Activated T-helper 1 cell treated with anti-CD3 and anti-CD28 coated beads, Interleukin-2, amount 50 U/mL, for 16 hours (primary cell): ENCODE results near the gene SLC25A48.
"Not testable (repeated sequence)": the region's sequence is repeated elsewhere in the genome, so short reads cannot be mapped to it uniquely, and the experiment has no call there.

Experiments
- DNase-seq, 2 donors: peaks; one replicate each; pipeline ENCODE4 v3.0.0-alpha.2; 2020; ENCODE audit warnings: low read depth in 1 of 2, low spot score in 1 of 2

Gene SLC25A48

DNA sequence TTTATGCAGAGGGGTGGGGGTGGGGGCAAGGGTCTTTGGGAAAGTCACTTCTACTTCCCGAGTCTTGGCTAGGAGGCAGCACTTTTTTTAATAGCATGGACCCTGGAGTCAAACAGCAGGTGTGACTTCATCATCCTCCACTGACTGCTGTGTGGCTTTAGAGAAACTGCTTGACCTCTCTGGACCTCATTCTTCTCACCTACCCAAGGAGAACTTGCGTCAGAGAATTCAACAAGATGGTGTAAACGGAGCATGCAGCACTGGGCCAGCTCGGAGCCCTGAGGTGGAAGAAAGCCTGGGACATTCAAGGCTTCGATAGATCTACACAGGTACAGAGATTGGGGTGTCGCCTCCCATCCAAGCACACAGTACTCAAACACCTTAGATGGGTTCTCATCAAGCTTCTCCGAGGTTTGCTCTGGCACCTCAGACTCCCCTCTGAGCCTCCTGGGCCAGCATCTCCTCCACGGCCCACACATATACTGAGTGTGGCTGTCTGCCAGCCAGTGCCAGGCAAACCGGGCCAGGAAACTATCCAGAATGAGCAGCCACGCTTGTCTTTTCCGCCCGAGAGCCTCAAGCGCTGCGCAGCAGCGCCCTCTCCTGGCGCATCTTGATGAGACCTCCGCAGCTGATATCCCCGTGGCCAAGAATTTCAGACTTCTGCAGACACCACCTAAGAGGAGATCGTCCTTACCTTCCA, 4.6 kb upstream of the SLC25A48 start:
- DNase-seq: no peak

GRCh38 chr5:135830384-135830700, 4.1 kb upstream of the SLC25A48 start:
- DNase-seq: no peak

DNA sequence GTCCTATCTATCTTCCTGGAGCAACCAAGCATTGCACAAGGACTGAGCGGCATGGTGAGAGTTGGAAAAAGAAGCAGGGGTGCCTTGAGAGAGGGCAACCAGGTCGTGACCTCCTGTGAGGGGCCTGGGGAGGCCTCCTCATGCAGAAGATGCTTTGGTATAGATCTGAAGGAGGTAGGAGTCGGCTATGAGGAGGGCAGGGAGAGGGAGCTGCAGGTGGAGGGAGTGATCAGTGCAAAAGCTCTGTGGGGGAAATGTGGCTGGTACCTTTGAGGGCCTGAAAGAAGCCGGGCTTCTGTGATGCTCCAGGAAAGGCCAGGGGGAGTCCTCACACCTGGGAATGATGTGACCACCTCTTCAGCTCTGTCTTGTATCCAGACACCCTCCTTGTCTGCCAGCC, 3.6 kb upstream of the SLC25A48 start:
- no peak for DNase-seq

DNA sequence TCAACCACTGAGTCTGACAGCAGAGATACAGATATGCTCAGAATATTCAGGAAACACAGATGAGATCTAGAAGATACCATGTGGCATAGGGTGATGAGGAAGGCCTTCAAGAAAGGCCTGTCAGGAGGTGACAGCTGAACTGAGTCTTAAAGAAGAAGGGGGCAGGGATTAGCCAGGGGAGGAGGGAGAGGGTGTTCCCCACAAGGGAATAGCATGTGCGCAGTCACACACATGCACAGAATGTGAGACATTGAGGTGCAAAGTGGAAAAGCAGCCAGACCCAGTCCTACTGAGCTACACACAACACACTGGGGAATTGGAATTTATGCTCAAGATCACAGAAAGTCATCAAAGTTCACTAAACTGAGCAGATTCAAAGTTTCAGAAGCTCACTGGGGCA, 3.0 kb upstream of the SLC25A48 start:
- no peak for DNase-seq

- no peak for DNase-seq
Measured at GRCh38 chr5:135831851-135832555, 2.5 kb upstream of the SLC25A48 start.

DNA sequence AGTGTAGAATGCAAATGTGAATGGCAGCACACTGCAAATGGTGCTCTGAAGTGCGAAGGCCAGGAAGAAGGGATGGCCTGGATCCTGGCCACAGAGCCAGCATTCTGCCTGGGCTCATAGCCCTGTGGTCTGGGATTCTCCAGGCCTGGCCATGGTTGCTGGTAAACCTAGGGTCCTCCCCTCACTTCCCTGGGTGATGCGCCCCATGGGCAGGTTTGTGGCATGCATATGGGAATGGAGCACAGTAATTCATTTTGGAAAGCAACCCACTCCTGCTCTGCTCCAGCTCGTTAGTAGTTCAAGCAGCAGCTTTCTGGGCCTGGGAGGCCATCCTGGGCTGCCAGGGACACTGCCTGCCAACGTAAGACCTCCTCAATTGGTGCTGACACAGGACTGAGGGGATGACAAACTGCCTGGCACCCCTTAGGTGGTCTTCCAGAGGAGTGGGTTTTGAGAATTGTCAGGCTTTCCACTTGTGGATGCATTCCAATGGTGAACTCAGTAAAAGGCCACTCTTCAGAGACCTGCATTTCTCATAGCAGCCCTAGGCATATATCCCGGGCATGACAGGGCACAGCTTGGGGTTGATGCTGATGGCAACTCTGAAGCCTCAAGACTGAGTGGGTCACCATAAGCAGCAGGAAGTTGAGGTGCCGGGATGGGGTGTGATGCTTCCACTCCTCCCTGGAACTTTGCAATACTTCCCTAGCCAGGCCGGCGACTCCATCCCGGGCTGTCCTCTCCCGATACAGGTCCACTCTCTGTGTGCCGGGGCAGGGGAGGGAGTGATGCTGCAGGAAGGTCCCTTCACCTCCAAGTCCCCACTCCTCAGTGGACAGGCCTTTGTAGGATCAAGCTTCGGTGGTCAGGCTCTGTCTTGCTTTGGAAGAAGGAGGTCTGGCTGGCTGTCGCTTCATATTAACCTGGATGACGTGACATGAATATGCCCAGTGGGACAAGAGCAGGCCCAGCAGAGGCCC, 1.2 kb upstream of the SLC25A48 start:
- DNase-seq: no peak

DNA sequence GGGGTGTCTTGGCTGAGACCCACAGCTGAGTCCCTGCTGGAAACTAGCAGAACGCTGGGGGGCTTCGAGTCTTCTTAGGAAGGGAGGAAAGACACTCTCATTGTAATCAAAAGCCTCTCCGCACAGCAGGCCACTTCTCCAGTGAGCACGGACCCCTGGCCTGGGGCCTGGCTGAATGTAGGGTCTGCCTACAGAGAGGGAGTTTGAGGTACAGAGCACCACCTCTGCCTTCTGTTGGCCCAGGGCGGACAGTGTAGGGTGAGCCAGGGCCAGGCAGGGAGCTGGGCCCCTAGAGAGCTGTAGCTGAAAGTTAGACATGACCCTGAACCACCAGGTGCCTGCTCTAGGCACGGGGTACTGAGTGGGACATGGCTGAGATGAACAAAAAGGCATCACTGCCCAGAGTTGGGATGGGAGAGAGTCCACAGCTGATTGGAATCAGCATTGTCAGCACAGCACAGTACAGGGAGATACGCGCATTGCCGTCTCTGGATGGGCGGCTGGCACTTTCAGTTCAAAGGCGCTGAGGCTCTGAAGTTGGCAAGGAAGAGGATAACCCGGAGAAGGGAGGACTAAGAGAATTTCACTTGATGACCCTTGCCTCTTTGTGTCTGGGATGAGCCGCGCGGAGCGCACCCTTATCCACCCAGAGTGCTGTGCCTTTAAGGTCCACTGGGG, 363 bp upstream of the SLC25A48 start:
- DNase-seq: no peak

GRCh38 chr5:135835766-135836165, 1.3 kb downstream of the SLC25A48 start:
- no peak for DNase-seq

DNA sequence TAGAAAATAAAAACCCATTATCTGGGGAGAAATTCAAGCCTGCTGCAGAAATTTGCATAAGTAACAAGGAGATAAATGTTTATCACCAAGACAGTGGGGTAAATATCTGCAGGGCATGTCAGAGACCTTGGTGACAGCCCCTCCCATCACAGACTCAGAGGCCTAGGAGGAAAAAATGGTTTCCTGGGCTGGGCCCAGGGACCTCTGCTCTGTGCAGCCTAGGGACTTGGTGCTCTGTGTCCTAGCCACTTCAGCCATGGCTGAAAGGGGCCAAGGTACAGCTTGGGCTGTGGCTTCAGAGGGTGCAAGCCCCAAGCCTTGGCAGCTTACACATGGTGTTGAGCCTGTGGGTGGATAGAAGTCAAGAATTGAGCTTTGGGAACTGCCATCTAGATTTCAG, 3.9 kb downstream of the SLC25A48 start:
- DNase-seq: not testable (repeated sequence)

DNA sequence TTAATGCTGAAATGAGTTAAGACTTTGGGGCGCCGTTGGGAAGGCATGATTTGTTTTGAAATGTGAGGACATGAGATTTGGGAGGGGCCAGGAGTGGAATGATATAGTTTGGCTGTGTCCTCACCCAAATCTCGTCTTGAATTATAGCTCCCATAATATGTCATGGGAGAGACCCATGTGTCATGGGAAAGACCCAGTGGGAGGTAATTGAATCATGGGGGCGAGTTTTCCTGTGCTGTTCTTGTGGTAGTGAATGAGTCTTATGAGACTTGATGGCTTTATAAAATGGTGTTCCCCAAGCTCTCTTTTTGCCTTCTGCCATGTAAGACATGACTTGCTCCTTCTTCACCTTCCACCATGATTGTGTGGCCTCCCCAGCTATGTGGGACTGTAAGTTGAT, 5.1 kb downstream of the SLC25A48 start:
- no peak for DNase-seq

DNA sequence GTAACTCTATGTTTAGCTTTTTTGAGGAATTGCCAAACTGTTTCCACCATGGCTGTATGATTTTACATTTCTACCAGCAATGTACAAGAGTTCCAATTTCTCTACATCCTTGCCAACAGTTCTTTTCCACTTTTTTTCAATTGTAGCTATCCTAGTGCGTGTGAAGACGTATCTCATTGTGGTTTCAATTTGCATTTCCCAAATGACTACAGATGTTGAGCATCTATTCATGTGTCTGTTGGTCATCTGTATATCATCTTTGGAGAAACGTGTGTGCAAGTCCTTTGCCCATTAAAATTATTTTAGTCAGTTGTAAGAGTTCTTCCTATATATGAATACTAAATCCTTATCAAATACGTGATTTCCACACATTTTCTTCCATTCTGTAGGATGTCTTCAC, 6.5 kb downstream of the SLC25A48 start:
- DNase-seq: no peak

DNA sequence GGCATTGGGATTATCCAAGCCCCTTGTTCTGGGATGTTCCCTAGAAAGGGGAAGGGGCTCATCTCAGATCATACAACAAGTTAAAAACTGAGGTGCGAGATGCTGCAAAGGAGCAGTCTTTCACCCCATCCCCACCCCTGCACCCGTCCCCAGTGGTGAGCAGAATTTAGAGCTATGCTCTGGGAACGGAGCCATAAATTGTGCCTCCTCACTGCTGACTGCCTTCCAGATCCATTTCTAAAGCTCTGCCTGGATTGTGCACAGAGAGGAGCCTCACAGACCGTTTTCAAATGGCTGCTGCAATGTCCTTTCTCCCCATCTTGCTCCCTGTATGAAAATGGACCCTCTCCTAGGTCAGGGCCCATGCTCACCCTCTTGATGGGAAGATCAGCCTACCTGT, 8.3 kb downstream of the SLC25A48 start:
- no peak for DNase-seq

- DNase-seq: no peak
Measured at GRCh38 chr5:135843571-135844337, 9.3 kb downstream of the SLC25A48 start.

DNA sequence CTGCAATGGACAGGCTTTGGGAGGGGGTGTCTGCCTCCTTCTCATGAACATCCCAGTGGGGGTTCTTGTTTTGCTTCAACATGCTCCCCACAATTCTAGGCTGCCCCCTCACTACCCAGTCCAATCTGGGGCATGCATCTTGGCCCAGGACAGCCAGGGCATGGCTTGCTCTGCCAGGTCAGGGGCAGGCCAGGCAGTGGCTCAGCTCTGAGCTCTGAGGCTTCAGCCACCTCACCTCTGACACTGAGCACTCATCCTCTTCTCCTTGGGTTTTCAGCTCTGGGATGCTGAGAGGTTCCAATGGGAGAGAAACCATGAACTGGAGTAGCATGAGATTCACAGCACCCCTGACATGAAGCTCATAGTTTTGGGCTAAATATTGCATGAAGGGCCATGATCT, 11.8 kb downstream of the SLC25A48 start:
- no peak for DNase-seq

DNA sequence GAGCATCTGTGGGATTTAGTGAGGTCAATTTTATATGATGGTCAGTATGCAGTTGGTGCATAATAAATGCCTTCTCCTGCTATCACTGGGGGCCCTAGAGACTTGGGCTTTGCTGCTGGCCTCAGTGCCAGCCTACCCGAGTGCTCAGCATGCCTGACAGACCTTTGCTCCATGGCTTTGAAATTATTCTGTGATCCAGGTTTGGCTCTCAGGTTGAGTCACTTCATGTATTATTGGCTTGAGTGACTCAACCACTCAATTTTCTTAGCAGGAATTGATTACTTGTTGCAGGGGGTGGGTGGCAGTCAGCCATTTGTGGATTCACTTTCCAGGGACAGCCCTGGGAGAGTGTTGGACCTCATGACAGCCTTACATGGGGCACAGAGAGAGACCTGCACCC, 13.5 kb downstream of the SLC25A48 start:
- DNase-seq: no peak

DNA sequence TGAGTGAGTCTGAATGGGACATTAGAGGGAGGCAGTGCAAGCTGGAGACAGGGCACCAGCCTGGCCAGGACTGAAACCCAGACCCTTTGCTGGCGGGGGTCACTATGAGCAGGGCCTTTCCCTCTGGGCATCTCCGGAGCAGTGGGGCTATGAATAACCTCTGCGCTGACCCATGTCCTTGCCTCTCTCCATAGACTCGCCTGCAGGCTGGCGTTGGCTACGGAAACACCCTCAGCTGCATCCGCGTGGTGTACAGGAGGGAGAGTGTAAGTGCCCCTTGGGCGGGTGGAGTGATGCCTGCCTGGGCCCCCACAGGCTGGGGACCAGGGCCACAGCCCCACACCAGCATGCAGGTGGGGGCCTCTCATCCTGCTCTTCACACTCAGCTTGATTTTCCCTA, 15.8 kb downstream of the SLC25A48 start:
- DNase-seq: no peak

- DNase-seq: no peak
Measured at GRCh38 chr5:135850671-135851070, 16.2 kb downstream of the SLC25A48 start.

DNA sequence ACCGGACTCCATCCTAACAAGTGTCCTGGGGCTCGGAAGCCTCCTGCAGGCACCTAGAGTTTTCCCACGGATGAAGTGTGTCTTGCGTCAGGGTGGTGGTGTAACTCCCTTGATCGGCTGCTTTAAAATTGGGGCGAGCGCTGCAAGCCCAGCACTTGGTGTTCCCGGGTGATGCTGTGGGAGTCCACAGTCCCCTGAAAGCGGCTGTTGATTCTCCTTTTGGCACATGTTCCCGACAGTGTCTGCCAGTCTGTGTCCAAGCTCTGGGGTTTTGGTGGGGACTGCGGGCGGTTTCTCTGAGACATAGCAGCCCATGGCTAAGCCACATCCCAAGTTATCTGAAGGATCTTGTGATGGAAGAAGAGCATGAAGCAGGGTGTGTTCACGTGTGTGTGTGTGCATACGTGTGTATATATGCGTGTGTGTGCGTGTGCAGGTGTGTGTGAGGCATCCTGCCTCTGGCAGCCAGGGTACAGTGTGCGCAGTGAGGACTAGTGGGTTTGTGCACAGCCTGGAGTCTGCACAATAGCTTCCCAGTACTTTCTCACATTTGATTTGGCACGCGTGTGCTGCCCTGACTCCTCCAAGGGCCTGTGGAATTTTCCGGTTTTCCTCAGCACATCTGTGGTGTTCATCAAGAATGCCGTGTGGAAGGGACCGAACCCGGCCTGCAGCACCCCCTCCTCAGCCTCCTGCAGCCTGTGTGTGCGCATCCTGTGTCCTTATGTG, 16.9 kb downstream of the SLC25A48 start:
- no peak for DNase-seq

DNA sequence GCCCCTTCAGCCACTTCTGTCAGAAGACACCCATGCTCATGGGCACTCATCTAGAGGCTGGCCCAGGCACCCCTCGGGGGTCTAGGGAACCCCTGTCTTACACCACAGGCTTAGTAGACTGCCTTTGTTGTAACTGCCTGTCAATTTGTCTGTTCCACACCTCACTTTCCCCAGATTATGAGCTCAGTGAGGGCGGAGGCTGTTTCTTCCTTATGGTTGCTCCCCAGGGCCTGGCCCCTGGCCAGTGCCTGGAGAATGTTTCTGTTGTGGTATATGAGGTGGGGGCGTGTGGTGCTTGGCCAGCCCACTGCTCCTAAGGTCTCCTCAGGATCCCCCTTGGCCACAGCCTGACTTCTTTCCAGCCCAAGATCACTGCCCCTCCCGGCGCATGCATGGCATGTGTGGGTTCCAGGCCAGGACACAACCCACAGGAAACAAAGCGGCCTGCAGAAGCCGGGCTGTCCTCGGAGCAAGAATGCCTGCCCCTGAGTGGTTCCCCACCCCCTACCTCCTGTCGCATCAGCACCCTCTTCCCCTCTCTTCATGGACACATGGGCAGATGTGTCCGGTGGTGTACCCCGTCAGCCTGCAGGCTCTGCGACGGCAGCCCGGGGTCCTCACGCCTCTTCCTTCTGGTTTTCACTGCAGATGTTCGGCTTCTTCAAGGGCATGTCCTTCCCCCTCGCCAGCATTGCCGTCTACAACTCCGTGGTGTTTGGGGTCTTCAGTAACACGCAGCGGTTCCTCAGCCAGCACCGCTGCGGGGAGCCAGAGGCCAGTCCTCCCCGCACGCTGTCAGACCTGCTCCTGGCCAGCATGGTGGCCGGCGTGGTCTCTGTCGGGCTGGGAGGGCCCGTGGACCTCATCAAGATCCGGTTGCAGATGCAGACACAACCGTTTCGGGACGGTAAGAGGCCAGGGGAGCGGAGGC, 17.7 kb downstream of the SLC25A48 start:
- no peak for DNase-seq
